HUES48 (cell line): ENCODE results near the gene VAT1L.

ENCODE experiments used
- H3K27ac ChIP-seq: one replicate; pipeline ENCODE4 v1.7.0; 2013; ENCODE audit warnings: low read depth, low read length, inconsistent platforms
- H3K27me3 ChIP-seq: 2 replicates; pipeline ENCODE4 v1.6.1; 2013; ENCODE audit warnings: mild to moderate bottlenecking, low read length; ENCODE audit not compliant: control insufficient read depth, insufficient read depth
- H3K36me3 ChIP-seq: 2 replicates; pipeline ENCODE4 v1.6.1; 2013; ENCODE audit warnings: low read length; ENCODE audit not compliant: control insufficient read depth, insufficient read depth
- H3K4me1 ChIP-seq: 2 replicates; pipeline ENCODE4 v1.6.1; 2013; ENCODE audit warnings: mild to moderate bottlenecking, low read length; ENCODE audit not compliant: control insufficient read depth, insufficient read depth
- H3K4me3 ChIP-seq: 2 replicates; pipeline ENCODE4 v1.5.1; 2013; ENCODE audit warnings: mild to moderate bottlenecking, low read depth, low read length
- H3K9ac ChIP-seq: 2 replicates; pipeline ENCODE4 v1.6.1; 2013; ENCODE audit warnings: mild to moderate bottlenecking, low read depth, low read length, moderate library complexity
- H3K9me3 ChIP-seq: 2 replicates; pipeline ENCODE4 v1.6.1; 2013; ENCODE audit warnings: low read length; ENCODE audit not compliant: control insufficient read depth, insufficient read depth

The VAT1L gene

DNA sequence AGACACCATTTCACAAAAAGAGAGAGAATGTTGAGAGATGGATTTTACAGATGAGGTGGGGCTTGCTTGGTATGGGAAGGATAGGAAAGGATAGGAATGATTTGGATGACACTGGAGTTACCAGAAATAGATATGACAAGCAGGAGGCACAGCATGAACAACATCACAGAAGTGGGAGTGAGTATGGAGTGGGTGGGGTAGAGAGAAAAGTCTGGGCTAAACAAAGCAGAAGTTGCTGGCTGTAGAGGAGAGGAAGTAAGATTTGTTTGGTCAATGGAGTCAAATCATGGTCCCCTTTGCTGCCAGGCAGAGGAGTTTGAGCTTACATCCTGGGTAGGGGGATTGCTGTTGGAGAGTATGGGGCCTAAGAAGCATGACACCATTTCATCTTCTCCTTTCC is 101.7 kb downstream of the VAT1L start:
- no peaks in the 10 kb centered on the region for H3K9me3 ChIP-seq
- no peak overlapping the region for H3K27ac ChIP-seq
- H3K4me3 ChIP-seq: no peak overlapping the region
- no peak overlapping the region for H3K9ac ChIP-seq
- no peaks in the 10 kb centered on the region for H3K36me3 ChIP-seq
- no peaks in the 10 kb centered on the region for H3K27me3 ChIP-seq
- no peaks in the 10 kb centered on the region for H3K4me1 ChIP-seq

DNA sequence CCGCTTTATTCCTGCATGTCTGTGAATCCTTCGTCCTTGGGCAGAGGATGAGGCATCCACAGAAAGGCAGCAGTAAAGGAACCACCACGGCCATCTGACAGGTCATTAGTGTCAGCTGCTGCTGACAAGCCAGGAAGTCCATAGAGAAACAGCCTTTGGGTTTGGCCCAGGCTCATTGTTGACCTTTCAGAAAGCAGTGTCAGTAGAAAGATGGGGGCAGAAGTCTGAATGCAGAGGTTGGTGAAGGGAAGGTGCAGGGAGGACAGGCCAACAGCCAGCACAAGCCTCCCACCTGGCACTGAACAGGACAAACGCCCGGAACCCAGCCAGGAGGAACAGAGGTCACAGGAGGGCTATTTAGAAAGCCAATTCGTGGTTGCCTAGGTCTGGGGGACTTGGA is 105.8 kb downstream of the VAT1L start:
- H3K4me3 ChIP-seq: no peak overlapping the region

DNA sequence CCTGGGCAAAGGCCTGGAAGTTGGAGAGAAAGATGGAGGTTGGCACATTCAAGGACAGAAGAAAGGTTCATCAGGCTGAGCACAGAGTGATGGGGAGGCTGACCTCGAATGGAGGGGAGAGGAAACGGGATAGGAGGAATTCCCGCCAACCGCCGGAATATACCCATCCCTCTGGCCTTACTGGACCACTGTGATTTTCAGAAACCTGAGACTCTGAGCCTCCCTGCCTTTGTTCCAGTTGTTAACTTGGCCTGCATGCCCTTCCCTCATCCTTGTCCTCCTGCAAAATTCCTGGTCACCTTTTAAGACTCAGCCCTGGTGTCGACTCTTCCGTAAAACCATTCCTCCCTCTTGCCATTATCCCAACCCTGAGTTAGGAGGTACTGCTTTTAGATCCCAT is 107.6 kb downstream of the VAT1L start:
- peaks cover 12% of the 10 kb centered on the region for H3K4me1 ChIP-seq
- no peak overlapping the region for H3K27ac ChIP-seq
- H3K27me3 ChIP-seq: no peaks in the 10 kb centered on the region
- no peak overlapping the region for H3K9ac ChIP-seq
- H3K36me3 ChIP-seq: peaks cover 4% of the 10 kb centered on the region; the same call in 1 of the 2 replicates
- no peaks in the 10 kb centered on the region for H3K9me3 ChIP-seq
- H3K4me3 ChIP-seq: no peak overlapping the region

More for the DNA sequence above, 105.8 kb downstream of the VAT1L start:
- Histone ChIP-seq H3K4me1 (peaks cover 12% of the 10 kb centered on the region), H3K9me3 (no peaks in the 10 kb centered on the region), H3K9ac (no peak overlapping the region), H3K36me3 (no peaks in the 10 kb centered on the region), H3K27ac (no peak overlapping the region), H3K27me3 (no peaks in the 10 kb centered on the region)

DNA sequence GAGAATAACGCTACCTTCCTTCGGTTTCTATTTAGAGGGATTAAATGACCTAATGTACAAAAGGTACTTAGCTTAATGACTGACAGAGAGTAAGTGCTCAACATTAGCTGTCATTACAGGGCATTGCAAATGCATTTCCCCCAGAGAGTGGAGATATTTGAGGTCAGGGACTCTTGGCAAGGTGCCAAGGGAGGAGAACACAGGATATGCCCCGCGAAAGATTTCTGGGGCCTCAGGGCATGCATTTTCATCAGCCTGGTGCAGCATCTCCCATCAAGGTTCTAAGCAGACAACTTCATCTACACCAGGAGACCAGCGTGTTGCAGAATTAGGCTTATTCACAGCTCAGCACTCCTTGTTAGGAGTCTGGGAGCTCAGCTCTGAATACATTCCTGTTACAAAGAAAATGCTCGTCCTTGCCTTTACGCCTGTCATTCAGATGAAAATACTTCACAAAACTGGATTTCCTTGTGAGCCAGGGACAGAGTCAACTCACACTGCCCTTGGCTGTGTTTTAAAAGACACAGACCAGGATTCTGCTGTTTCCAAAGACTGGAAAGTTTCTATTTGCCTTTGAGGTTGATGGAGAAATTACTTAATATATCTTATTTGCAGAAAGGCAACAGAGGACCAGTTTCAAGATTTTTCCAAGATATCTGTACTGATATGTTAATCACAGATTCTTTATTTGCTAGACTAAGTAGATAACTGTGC is 108.2 kb downstream of the VAT1L start:
- Histone ChIP-seq H3K4me1 (peaks cover 12% of the 10 kb centered on the region), H3K4me3 (no peak overlapping the region), H3K27me3 (no peaks in the 10 kb centered on the region), H3K9ac (no peak overlapping the region), H3K27ac (no peak overlapping the region), H3K9me3 (no peaks in the 10 kb centered on the region), H3K36me3 (peaks cover 4% of the 10 kb centered on the region; the same call in 1 of the 2 replicates)

DNA sequence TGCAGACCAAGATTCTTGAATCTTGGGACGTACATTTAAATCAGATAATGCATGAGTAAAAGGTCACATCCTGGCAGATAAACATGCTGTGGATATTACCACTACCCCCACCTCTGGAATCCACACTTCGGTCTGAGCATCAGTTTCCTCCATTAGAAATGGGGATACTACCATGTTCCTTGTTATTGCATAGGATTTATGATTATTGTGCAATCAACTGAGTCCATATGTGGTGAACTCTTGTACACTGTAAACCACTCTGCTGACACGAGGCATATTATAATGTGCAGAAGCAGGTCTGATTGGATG is 108.7 kb downstream of the VAT1L start:
- Histone ChIP-seq H3K9me3 (no peaks in the 10 kb centered on the region), H3K4me1 (peaks cover 12% of the 10 kb centered on the region), H3K27me3 (no peaks in the 10 kb centered on the region), H3K27ac (no peak overlapping the region), H3K4me3 (no peak overlapping the region), H3K36me3 (peaks cover 4% of the 10 kb centered on the region; the same call in 1 of the 2 replicates), H3K9ac (no peak overlapping the region)

DNA sequence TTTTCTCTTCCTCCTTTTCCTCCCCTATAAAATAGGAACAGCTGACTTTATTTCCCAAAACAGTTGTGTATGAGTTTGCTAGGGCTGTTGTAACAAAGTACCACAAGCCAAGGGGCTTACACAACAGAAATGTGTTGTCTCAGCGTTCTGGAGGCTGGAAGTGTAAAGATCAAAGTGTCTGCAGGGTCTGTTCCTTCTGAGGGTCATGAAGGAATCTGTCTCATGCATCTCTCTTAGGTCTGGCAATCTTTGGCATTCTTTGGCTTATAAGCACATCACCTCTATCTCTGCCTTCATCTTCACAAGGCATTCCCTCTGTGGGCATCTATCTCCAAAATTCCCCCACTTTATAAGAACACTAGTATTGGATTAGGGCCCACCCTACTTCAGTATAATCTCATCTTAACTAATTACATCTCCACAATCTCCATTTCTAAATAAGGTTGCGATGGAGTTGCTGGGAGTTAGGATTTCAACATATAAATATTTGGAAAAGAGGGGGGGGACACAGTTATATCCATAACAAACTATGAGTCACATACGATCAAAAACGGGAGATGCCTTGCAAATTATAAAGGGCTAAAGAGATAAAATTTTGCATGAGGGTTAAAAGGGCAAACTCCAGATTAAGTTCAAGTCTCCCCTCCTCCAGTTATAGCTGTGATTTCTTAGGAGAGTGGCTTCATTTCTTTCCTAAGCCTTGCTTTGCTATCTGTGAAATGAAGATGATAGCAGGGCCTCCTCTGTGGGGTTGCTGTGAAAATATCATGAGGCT is 109.7 kb downstream of the VAT1L start:
- H3K9me3 ChIP-seq: no peaks in the 10 kb centered on the region
- H3K4me1 ChIP-seq: peaks cover 12% of the 10 kb centered on the region
- no peak overlapping the region for H3K4me3 ChIP-seq
- no peaks in the 10 kb centered on the region for H3K27me3 ChIP-seq
- H3K9ac ChIP-seq: no peak overlapping the region
- H3K27ac ChIP-seq: no peak overlapping the region
- H3K36me3 ChIP-seq: peaks cover 4% of the 10 kb centered on the region; the same call in 1 of the 2 replicates

DNA sequence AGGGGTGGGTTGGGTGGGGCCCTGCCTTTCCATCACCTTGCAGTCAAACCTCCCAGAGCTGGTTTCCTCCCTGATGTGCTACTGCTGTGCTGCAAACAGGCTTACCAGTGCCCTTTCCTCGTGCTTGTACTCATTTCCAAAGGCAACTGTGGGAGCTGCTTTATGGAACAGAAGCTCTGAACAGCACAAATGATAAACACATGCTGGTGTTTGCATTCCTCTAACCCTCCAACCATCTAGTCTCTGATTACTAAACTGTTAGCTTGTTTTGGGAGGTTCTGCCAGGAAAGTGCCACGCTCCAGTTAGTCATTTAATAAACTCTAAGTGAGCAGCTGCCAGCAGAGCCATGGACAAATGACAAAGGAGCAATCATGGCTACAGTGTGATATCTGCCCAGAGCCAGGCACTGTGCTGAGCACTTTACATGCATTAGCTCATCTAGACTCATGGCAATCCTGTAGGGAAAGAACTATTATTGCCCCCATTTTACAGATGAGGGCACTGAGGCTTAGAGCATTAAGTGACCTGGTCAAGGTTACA is 110.4 kb downstream of the VAT1L start:
- peaks cover 4% of the 10 kb centered on the region; the same call in 1 of the 2 replicates for H3K36me3 ChIP-seq
- no peak overlapping the region for H3K27ac ChIP-seq
- no peak overlapping the region for H3K4me3 ChIP-seq
- no peaks in the 10 kb centered on the region for H3K9me3 ChIP-seq
- H3K9ac ChIP-seq: no peak overlapping the region
- peaks cover 12% of the 10 kb centered on the region for H3K4me1 ChIP-seq
- no peaks in the 10 kb centered on the region for H3K27me3 ChIP-seq

DNA sequence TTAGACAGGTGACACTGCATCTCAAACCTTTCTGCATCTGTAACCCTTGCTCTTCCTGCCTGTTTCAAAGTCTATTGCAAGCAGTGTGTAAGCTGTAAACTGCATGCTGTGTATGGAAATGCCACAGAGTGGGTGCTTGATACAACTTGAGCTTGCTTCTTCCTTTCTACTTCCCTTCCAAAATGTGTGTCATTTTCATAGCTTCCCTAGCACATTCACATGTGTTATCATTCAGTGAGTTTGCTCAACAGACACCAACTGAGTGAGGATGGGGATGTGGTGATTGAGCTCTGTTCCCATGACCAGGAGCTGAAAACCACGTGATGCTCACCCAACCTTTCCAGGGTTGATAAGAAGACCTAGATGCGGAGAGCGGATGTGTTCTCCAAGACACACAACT is 111.1 kb downstream of the VAT1L start:
- H3K9me3 ChIP-seq: no peaks in the 10 kb centered on the region
- H3K4me1 ChIP-seq: peaks cover 12% of the 10 kb centered on the region
- no peak overlapping the region for H3K4me3 ChIP-seq
- H3K27ac ChIP-seq: no peak overlapping the region
- H3K9ac ChIP-seq: no peak overlapping the region
- H3K36me3 ChIP-seq: peaks cover 4% of the 10 kb centered on the region; the same call in 1 of the 2 replicates
- no peaks in the 10 kb centered on the region for H3K27me3 ChIP-seq

DNA sequence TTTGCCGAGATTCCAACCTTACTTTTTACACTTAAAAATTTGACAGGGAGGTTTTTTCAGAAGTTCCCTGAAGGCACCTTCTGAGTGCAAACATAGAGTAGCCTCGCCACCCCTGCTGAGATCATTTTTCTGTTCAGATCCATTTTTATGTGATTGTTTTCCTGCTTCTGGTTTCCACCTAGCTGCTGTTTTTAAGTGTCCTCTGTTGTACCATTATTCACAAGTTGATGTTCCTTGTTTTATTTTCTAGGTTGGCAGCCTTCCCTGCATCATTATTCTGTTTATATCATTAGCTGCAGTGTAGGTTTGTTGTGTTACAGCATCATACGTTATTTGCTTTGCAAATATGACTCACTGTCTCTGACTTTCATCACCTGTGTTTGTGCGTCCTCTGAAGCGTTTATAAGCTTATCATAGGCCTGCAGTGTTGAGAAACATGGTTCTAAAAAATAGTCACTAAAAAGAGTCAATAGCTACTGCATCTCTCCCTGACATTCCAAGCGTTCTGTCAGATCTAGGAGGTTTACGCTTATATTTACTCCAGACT is 117.1 kb downstream of the VAT1L start:
- Histone ChIP-seq H3K27ac (no peak overlapping the region), H3K4me3 (no peak overlapping the region), H3K4me1 (no peaks in the 10 kb centered on the region), H3K9me3 (no peaks in the 10 kb centered on the region), H3K36me3 (0 out of 2 replicates have a peak, but pooled peaks cover 2% of the 10 kb centered on the region), H3K27me3 (no peaks in the 10 kb centered on the region), H3K9ac (no peak overlapping the region)

DNA sequence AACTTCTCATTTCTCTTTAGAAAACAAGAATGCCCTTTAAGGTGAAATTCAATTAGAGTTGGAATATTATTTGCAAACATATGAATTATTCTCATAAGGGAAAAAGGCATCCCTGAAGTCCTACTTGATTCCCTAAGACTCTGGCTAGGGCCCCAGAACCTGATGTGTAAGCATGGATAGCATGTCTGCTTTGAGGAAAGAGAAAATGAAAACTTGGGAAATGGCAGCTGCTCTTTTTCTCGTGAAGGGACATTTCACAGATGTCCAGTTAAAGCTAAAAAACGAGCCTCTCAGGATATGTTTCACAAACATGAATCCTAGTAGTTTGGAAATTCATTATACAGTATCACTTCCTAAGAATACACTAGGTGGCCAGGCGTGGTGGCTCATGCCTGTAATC is 121.7 kb downstream of the VAT1L start:
- Histone ChIP-seq H3K27ac (no peak overlapping the region), H3K9me3 (no peaks in the 10 kb centered on the region), H3K36me3 (0 out of 2 replicates have a peak, but pooled peaks cover 2% of the 10 kb centered on the region)

DNA sequence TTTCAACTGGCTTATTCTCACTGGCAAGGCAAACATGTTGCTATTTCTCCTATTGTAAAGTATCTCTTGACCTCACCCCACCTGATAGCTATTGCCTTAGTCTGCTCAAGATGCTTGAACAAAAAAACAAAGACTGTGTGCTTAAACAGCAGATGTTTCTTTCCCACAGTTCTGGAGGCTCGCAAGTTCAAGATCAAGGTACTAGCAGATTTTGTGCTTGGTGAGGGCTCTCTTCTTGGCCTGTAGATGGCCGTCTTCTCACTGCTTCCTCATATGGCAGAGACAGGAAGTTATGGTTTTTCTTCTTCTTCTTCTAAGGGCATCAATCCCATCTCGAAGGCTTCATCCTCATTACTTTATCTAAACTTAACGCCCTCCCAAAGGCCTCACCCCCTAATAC is 124.3 kb downstream of the VAT1L start:
- Histone ChIP-seq H3K9me3 (no peaks in the 10 kb centered on the region), H3K9ac (no peak overlapping the region), H3K27ac (no peak overlapping the region), H3K4me1 (peaks cover 34% of the 10 kb centered on the region), H3K4me3 (no peak overlapping the region), H3K27me3 (no peaks in the 10 kb centered on the region), H3K36me3 (no peaks in the 10 kb centered on the region)

More for the DNA sequence above, 121.7 kb downstream of the VAT1L start:
- Histone ChIP-seq H3K4me1 (peaks cover 15% of the 10 kb centered on the region), H3K4me3 (no peak overlapping the region), H3K9ac (no peak overlapping the region), H3K27me3 (no peaks in the 10 kb centered on the region)
